Progenitor cell of endocrine pancreas (in vitro differentiated cells): ENCODE measurements around the gene PTH1R. TPM values are rescaled to one million over a fixed set of nuclear protein-coding genes. Genes with fewer than 3 reads are reported as not detected.

Experiments
- DNase-seq: peaks from one replicate; pipeline ENCODE4 v3.0.0; 2021; ENCODE audit warnings: low spot score; ENCODE audit not compliant: unreplicated experiment
- H3K27ac Mint-ChIP-seq: 2 replicates; pipeline ENCODE4 v1.8.0; 2021; ENCODE audit warnings: mild to moderate bottlenecking, moderate library complexity, mixed read lengths
- H3K27me3 Mint-ChIP-seq: 2 replicates; pipeline ENCODE4 v1.8.0; 2021; ENCODE audit warnings: mixed read lengths
- H3K36me3 Mint-ChIP-seq: 2 replicates; pipeline ENCODE4 v1.8.0; 2022; ENCODE audit warnings: mixed read lengths; ENCODE audit not compliant: insufficient read depth
- H3K4me1 Mint-ChIP-seq: 2 replicates; pipeline ENCODE4 v1.8.0; 2021; ENCODE audit warnings: low read depth, mixed read lengths
- H3K4me3 Mint-ChIP-seq: 2 replicates; pipeline ENCODE4 v1.8.0; 2021; ENCODE audit warnings: low read depth, mild to moderate bottlenecking, moderate library complexity, mixed read lengths
- H3K9me3 Mint-ChIP-seq: 2 replicates; pipeline ENCODE4 v1.8.0; 2021; ENCODE audit warnings: low read depth, mixed read lengths
- total RNA-seq: library from RNA; stranded (reverse); gene quantifications from 2 replicates; pipeline ENCODE4 v1.2.1, GENCODE V29; 2021
- TF ChIP-seq, protein P1 (sequence below): fragments of 200-600 bp; sonication (generic); IDR thresholded peaks from one replicate; pipeline ENCODE4 v1.5.0; 2021; ENCODE audit warnings: antibody characterized with exemption, mild to moderate bottlenecking; ENCODE audit not compliant: unreplicated experiment

The PTH1R gene
- total RNA-seq, 1 donor from 2014 or later = 0.26 TPM

GRCh38 chr3:46865546-46865945 is 12.0 kb upstream of the PTH1R start:
- peaks cover 2% of the 10 kb centered on the region for H3K4me1 Mint-ChIP-seq
- no peak overlapping the region for H3K4me3 Mint-ChIP-seq
- peaks cover 20% of the 10 kb centered on the region for H3K27me3 Mint-ChIP-seq
- no peak overlapping the region for H3K27ac Mint-ChIP-seq
- no peaks in the 10 kb centered on the region for H3K9me3 Mint-ChIP-seq
- H3K36me3 Mint-ChIP-seq = no peaks in the 10 kb centered on the region
- TF ChIP-seq, protein P1, sequence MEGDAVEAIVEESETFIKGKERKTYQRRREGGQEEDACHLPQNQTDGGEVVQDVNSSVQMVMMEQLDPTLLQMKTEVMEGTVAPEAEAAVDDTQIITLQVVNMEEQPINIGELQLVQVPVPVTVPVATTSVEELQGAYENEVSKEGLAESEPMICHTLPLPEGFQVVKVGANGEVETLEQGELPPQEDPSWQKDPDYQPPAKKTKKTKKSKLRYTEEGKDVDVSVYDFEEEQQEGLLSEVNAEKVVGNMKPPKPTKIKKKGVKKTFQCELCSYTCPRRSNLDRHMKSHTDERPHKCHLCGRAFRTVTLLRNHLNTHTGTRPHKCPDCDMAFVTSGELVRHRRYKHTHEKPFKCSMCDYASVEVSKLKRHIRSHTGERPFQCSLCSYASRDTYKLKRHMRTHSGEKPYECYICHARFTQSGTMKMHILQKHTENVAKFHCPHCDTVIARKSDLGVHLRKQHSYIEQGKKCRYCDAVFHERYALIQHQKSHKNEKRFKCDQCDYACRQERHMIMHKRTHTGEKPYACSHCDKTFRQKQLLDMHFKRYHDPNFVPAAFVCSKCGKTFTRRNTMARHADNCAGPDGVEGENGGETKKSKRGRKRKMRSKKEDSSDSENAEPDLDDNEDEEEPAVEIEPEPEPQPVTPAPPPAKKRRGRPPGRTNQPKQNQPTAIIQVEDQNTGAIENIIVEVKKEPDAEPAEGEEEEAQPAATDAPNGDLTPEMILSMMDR = no peak
- no peak for DNase-seq

- H3K27ac Mint-ChIP-seq = no peak overlapping the region
- H3K9me3 Mint-ChIP-seq = no peaks in the 10 kb centered on the region
- H3K4me1 Mint-ChIP-seq = peaks cover 2% of the 10 kb centered on the region
- no peaks in the 10 kb centered on the region for H3K36me3 Mint-ChIP-seq
- H3K27me3 Mint-ChIP-seq = peaks cover 25% of the 10 kb centered on the region
- H3K4me3 Mint-ChIP-seq = no peak overlapping the region
- no peak for DNase-seq
- TF ChIP-seq, protein P1 = no peak
Measured at GRCh38 chr3:46866032-46866595, 11.4 kb upstream of the PTH1R start.

- no peak overlapping the region for H3K4me3 Mint-ChIP-seq
- peaks cover 31% of the 10 kb centered on the region for H3K27me3 Mint-ChIP-seq
- H3K4me1 Mint-ChIP-seq = peaks cover 2% of the 10 kb centered on the region
- H3K9me3 Mint-ChIP-seq = no peaks in the 10 kb centered on the region
- H3K27ac Mint-ChIP-seq = no peak overlapping the region
- H3K36me3 Mint-ChIP-seq = no peaks in the 10 kb centered on the region
- TF ChIP-seq, protein P1 = peak; percentile 90
- peak; percentile 66 for DNase-seq
Measured at GRCh38 chr3:46866720-46867549, 10.6 kb upstream of the PTH1R start.

GRCh38 chr3:46867550-46867898 is 10.0 kb upstream of the PTH1R start:
- Mint-ChIP-seq H3K27me3 (peaks cover 31% of the 10 kb centered on the region), H3K4me3 (no peak overlapping the region), H3K4me1 (peaks cover 2% of the 10 kb centered on the region), H3K36me3 (no peaks in the 10 kb centered on the region), H3K9me3 (no peaks in the 10 kb centered on the region), H3K27ac (no peak overlapping the region)
- DNase-seq = no peak
- TF ChIP-seq, protein P1 = no peak

DNA sequence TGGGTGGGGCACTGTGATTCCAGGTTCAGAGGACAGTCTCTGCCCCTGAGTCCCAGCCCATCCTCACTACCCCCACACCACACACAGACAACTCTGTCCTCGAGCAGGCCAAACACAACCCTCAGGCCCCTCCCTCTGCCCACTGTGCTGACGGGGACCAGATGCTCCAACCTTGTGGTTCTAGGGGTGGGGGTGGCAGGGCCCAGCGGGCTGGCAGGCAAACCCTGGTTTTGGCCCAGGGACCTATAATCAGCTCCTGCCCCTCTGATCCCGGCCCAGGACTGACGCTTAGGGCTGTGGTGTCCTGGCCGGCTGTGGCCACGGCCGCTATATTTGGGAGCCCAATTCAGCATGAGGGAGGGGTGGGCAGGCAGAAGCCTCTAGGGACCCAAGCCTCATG is 9.2 kb upstream of the PTH1R start:
- H3K36me3 Mint-ChIP-seq = no peaks in the 10 kb centered on the region
- H3K4me1 Mint-ChIP-seq = peaks cover 2% of the 10 kb centered on the region
- H3K4me3 Mint-ChIP-seq = no peak overlapping the region
- no peaks in the 10 kb centered on the region for H3K9me3 Mint-ChIP-seq
- no peak for DNase-seq
- no peak overlapping the region for H3K27ac Mint-ChIP-seq
- H3K27me3 Mint-ChIP-seq = peaks cover 34% of the 10 kb centered on the region
- TF ChIP-seq, protein P1 = no peak
